Activated B cell treated with CpG ODN at 0.5 μM for 24 hours (primary cell): Measurements from ENCODE around the gene PKM. TPM values are rescaled to one million over a fixed set of nuclear protein-coding genes. Genes with fewer than 3 reads are reported as not detected.

ENCODE experiments used
- ATAC-seq: fragments of 200-7000 bp; cut with Tn5 transposase; one replicate; pipeline ENCODE4 v1.10.0; 2021; ENCODE audit warnings: low read depth, mild to moderate bottlenecking, moderate library complexity
- CTCF ChIA-PET: fragments of 350-600 bp; sonication (Branson Sonifier 250); formaldehyde crosslinking; loops from one replicate; lab custom pipeline; 2021; ENCODE audit warnings: antibody characterized with exemption; lab: Charles Lee
- POLR2A ChIA-PET: fragments of 350-600 bp; sonication (Branson Sonifier 250); formaldehyde crosslinking; loops from one replicate; lab custom pipeline; 2021; ENCODE audit warnings: antibody characterized with exemption; lab: Charles Lee
- DNase-seq: peaks from one replicate; pipeline ENCODE4 v3.0.0; 2022
- H3K27ac Mint-ChIP-seq: one replicate; pipeline ENCODE4 v1.8.0; 2020; ENCODE audit warnings: mixed read lengths
- H3K27me3 Mint-ChIP-seq: one replicate; pipeline ENCODE4 v1.8.0; 2021; ENCODE audit warnings: mixed read lengths
- H3K36me3 Mint-ChIP-seq: one replicate; pipeline ENCODE4 v1.8.0; 2021; ENCODE audit warnings: low read depth, mixed read lengths
- H3K4me1 Mint-ChIP-seq: one replicate; pipeline ENCODE4 v1.8.0; 2021; ENCODE audit warnings: mixed read lengths
- H3K4me3 Mint-ChIP-seq: one replicate; pipeline ENCODE4 v1.8.0; 2020; ENCODE audit warnings: mild to moderate bottlenecking, mixed read lengths
- H3K9me3 Mint-ChIP-seq: one replicate; pipeline ENCODE4 v1.8.0; 2020; ENCODE audit warnings: mixed read lengths
- CTCF ChIP-seq: fragments of 200-600 bp; IDR thresholded peaks from one replicate; pipeline ENCODE4 v1.8.0; 2022; ENCODE audit warnings: antibody characterized with exemption, mild to moderate bottlenecking
- intact Hi-C: fragments of 100-400 bp; cut with micrococcal nuclease; formaldehyde crosslinking; loops from one replicate; pipeline ENCODE4 v1.15.1; 2024
- total RNA-seq: library from RNA; stranded (reverse); gene quantifications from 2 replicates; pipeline ENCODE4 v1.2.3, GENCODE V29; 2022

PKM gene
- total RNA-seq, 1 donor from 2014 or later = 1,253 TPM

- peaks cover 14% of the 10 kb centered on the region for H3K27me3 Mint-ChIP-seq
Observed at GRCh38 chr15:72200395-72201237, 30.4 kb downstream of the PKM start.

GRCh38 chr15:72199721-72200212 lies 31.2 kb downstream of the PKM start:
- CTCF ChIA-PET = interaction anchor here (0.6 to 4.5 kb wide), 14 partner anchors 9 to 118 kb away, joined by 3 to 47 read pairs (median 4); partner anchors contain the start of gene PKM
- H3K4me3 Mint-ChIP-seq = no peak overlapping the region
- H3K27ac Mint-ChIP-seq = no peak overlapping the region
- peaks cover 18% of the 10 kb centered on the region for H3K27me3 Mint-ChIP-seq
- intact Hi-C loops = loop anchor here (1.0 to 10.0 kb wide), 7 partner anchors 32 to 475 kb away; partner anchors contain the start of genes ARIH1, PARP6 and PKM
- H3K4me1 Mint-ChIP-seq = peaks cover 27% of the 10 kb centered on the region
- no peaks in the 10 kb centered on the region for H3K9me3 Mint-ChIP-seq
- ATAC-seq (peak; percentile 72), DNase-seq (peak; percentile 60)
- TF ChIP-seq CTCF = peak; percentile 56
- peaks cover 68% of the 10 kb centered on the region for H3K36me3 Mint-ChIP-seq
- POLR2A ChIA-PET = interaction anchor here (1.0 to 4.5 kb wide), 3 partner anchors 28 to 86 kb away, joined by 4 to 52 read pairs (median 32); partner anchors contain the start of gene PKM

More at GRCh38 chr15:72200395-72201237, 30.4 kb downstream of the PKM start:
- H3K36me3 Mint-ChIP-seq = peaks cover 76% of the 10 kb centered on the region
- POLR2A ChIA-PET = interaction anchor here (1.0 to 4.5 kb wide), 3 partner anchors 27 to 85 kb away, joined by 4 to 52 read pairs (median 32); partner anchors contain the start of gene PKM
- no peak for ATAC-seq
- CTCF ChIA-PET = interaction anchor here (0.6 to 4.5 kb wide), 15 partner anchors 8 to 117 kb away, joined by 3 to 47 read pairs (median 4); partner anchors contain the start of gene PKM
- H3K4me1 Mint-ChIP-seq = peaks cover 24% of the 10 kb centered on the region
- no peaks in the 10 kb centered on the region for H3K9me3 Mint-ChIP-seq
- no peak overlapping the region for H3K4me3 Mint-ChIP-seq
- H3K27ac Mint-ChIP-seq = peak overlapping the region; percentile 67
- intact Hi-C loops = no loop called here
- TF ChIP-seq CTCF = no peak
- DNase-seq = no peak

GRCh38 chr15:72199205-72199515 lies 31.8 kb downstream of the PKM start:
- H3K27ac Mint-ChIP-seq = no peak overlapping the region
- H3K36me3 Mint-ChIP-seq = peaks cover 61% of the 10 kb centered on the region

GRCh38 chr15:72198356-72199204 lies 32.4 kb downstream of the PKM start:
- ChIA-PET POLR2A (interaction anchor here (1.1 to 4.5 kb wide), 3 partner anchors 28 to 32 kb away, joined by 6 to 52 read pairs (median 8); partner anchors contain the start of gene PKM), CTCF (interaction anchor here (0.6 to 4.5 kb wide), 7 partner anchors 28 to 114 kb away, joined by 3 to 47 read pairs (median 4); no protein-coding TSS in a partner anchor)
- no peaks in the 10 kb centered on the region for H3K9me3 Mint-ChIP-seq
- DNase-seq (no peak), ATAC-seq (no peak)
- intact Hi-C loops = loop anchor here (1.0 to 10.0 kb wide), 7 partner anchors 33 to 476 kb away; partner anchors contain the start of genes ARIH1, PARP6 and PKM
- H3K27ac Mint-ChIP-seq = peak overlapping the region; percentile 50
- H3K27me3 Mint-ChIP-seq = peaks cover 24% of the 10 kb centered on the region
- TF ChIP-seq CTCF = no peak
- peaks cover 18% of the 10 kb centered on the region for H3K4me1 Mint-ChIP-seq
- peaks cover 56% of the 10 kb centered on the region for H3K36me3 Mint-ChIP-seq
- H3K4me3 Mint-ChIP-seq = peak overlapping the region; percentile 76

More at GRCh38 chr15:72199205-72199515, 31.8 kb downstream of the PKM start:
- Mint-ChIP-seq H3K9me3 (no peaks in the 10 kb centered on the region), H3K4me3 (no peak overlapping the region), H3K27me3 (peaks cover 19% of the 10 kb centered on the region), H3K4me1 (peaks cover 22% of the 10 kb centered on the region)
- intact Hi-C loops = loop anchor here (1.0 to 10.0 kb wide), 7 partner anchors 32 to 476 kb away; partner anchors contain the start of genes ARIH1, PARP6 and PKM
- ATAC-seq = no peak
- ChIA-PET POLR2A (interaction anchor here (1.9 to 4.5 kb wide), 2 partner anchors 28 to 32 kb away, joined by 8 to 52 read pairs; partner anchors contain the start of gene PKM), CTCF (interaction anchor here (0.6 to 4.5 kb wide), 9 partner anchors 20 to 95 kb away, joined by 3 to 47 read pairs (median 8); partner anchors contain the start of gene PKM)
- DNase-seq = no peak
- no peak for TF ChIP-seq CTCF
